H1 (cell line): ENCODE measurements around the gene DAPK1. TPM values are rescaled to one million over a fixed set of nuclear protein-coding genes. Genes with fewer than 3 reads are reported as not detected.

Experiments used
- CTCF ChIA-PET: fragments of 300-600 bp; sonication (Branson Sonifier 250); formaldehyde crosslinking; loops from one replicate; lab custom pipeline; 2021; ENCODE audit not compliant: partially characterized antibody; lab: Charles Lee
- POLR2A ChIA-PET: fragments of 300-600 bp; sonication (Branson Sonifier 250); formaldehyde crosslinking; loops from one replicate; lab custom pipeline; 2021; ENCODE audit warnings: inconsistent platforms; ENCODE audit not compliant: partially characterized antibody; lab: Charles Lee
- DNase-seq, 2 experiments: peaks; one replicate each; pipeline versions ENCODE4 v3.0.0 to v3.0.0-alpha.2; 2010 to 2022; ENCODE audit warnings: low spot score in 2 of 2, low read depth in 1 of 2, mixed read lengths in 1 of 2
- FAIRE-seq: peaks from 2 replicates; lab custom pipeline; 2011; peaks lifted over from hg19 to GRCh38; lab: Jason Lieb, UNC
- H2AFZ ChIP-seq: 2 replicates; pipeline ENCODE4 v1.8.1; 2012; ENCODE audit warnings: low read length, inconsistent platforms
- H2AK5ac ChIP-seq: 2 replicates; pipeline ENCODE4 v1.6.1; 2013; ENCODE audit warnings: low read depth, low read length
- H2BK120ac ChIP-seq: replicated peaks from 2 replicates; pipeline ENCODE3; 2013; ENCODE audit warnings: low read depth, low read length, inconsistent platforms
- H2BK12ac ChIP-seq: 2 replicates; pipeline ENCODE4 v1.6.1; 2013; ENCODE audit warnings: low read depth, low read length
- H2BK15ac ChIP-seq: 2 replicates; pipeline ENCODE4 v1.6.1; 2013; ENCODE audit warnings: low read length
- H2BK20ac ChIP-seq: 2 replicates; pipeline ENCODE4 v1.6.1; 2013; ENCODE audit warnings: low read length
- H2BK5ac ChIP-seq: 2 replicates; pipeline ENCODE4 v1.6.1; 2013; ENCODE audit warnings: low read depth, low read length
- H3K14ac ChIP-seq: 2 replicates; pipeline ENCODE4 v1.6.1; 2013; ENCODE audit warnings: inconsistent platforms; ENCODE audit not compliant: insufficient read length
- H3K18ac ChIP-seq: 2 replicates; pipeline ENCODE4 v1.6.1; 2013; ENCODE audit warnings: low read length; ENCODE audit errors: extremely low read depth
- H3K23ac ChIP-seq: 2 replicates; pipeline ENCODE4 v1.6.1; 2013; ENCODE audit warnings: inconsistent platforms; ENCODE audit not compliant: insufficient read length
- H3K23me2 ChIP-seq: 2 replicates; pipeline ENCODE4 v1.6.1; 2013; ENCODE audit warnings: low read depth, low read length
- H3K27ac ChIP-seq: 2 replicates; pipeline ENCODE4 v1.6.1; 2011; ENCODE audit warnings: low read depth, low read length, inconsistent platforms
- H3K27me3 ChIP-seq, 4 experiments: replicated peaks in 1 of 4; 1 replicate in 1 of 4; 2 replicates in 3 of 4; pipeline versions ENCODE4 v1.6.1 to v1.8.1; 2011 to 2013; ENCODE audit warnings: low read length in 3 of 4, mild to moderate bottlenecking in 3 of 4, inconsistent platforms in 2 of 4, mixed read lengths in 2 of 4, moderate library complexity in 1 of 4; ENCODE audit not compliant: control insufficient read depth in 3 of 4, insufficient read depth in 3 of 4; ENCODE audit errors: extremely low read depth in 1 of 4
- H3K36me3 ChIP-seq, 4 experiments: 2 replicates each; pipeline versions ENCODE4 v1.6.1 to v1.8.1; 2011 to 2013; ENCODE audit warnings: mild to moderate bottlenecking in 4 of 4, low read length in 3 of 4, moderate library complexity in 2 of 4, control low read depth in 1 of 4, inconsistent platforms in 1 of 4; ENCODE audit not compliant: insufficient read depth in 4 of 4, control insufficient read depth in 2 of 4
- H3K4ac ChIP-seq: replicated peaks from 2 replicates; pipeline ENCODE3; 2013; ENCODE audit warnings: low read length, low read depth, mixed read lengths, inconsistent platforms; ENCODE audit not compliant: insufficient read length
- H3K4me1 ChIP-seq, 4 experiments: replicated peaks in 1 of 4; 1 replicate in 1 of 4; 2 replicates in 3 of 4; pipeline versions ENCODE4 v1.6.1 to v1.8.1; 2011 to 2013; ENCODE audit warnings: low read length in 3 of 4, inconsistent platforms in 2 of 4, mixed read lengths in 1 of 4; ENCODE audit not compliant: insufficient read depth in 4 of 4, control insufficient read depth in 3 of 4
- H3K4me2 ChIP-seq, 2 experiments: 2 replicates each; pipeline versions ENCODE4 v1.6.1 to v1.8.1; 2011 to 2013; ENCODE audit warnings: low read depth in 2 of 2, low read length in 2 of 2, control low read depth in 1 of 2, inconsistent platforms in 1 of 2, mild to moderate bottlenecking in 1 of 2; ENCODE audit not compliant: insufficient read depth in 1 of 2
- H3K4me3 ChIP-seq, 4 experiments: fragments of 200-600, 300-600 bp in 1 of 4; sonication (generic), shearing (Covaris generic), sonication (Bioruptor Twin) in 1 of 4; 2 replicates each; pipeline versions ENCODE4 v1.5.1 to v1.8.1; 2011 to 2016; ENCODE audit warnings: low read length in 4 of 4, low read depth in 3 of 4, control low read depth in 2 of 4, inconsistent platforms in 2 of 4, mild to moderate bottlenecking in 2 of 4, mixed read lengths in 1 of 4, moderate library complexity in 1 of 4; ENCODE audit not compliant: insufficient read depth in 2 of 4; ENCODE audit errors: extremely low read depth in 1 of 4
- H3K56ac ChIP-seq: replicated peaks from 2 replicates; pipeline ENCODE3; 2013; ENCODE audit warnings: low read depth, mild to moderate bottlenecking, mixed read lengths, low read length, inconsistent platforms; ENCODE audit not compliant: insufficient read length
- H3K79me1 ChIP-seq: 2 replicates; pipeline ENCODE4 v1.6.1; 2013; ENCODE audit warnings: low read depth, low read length, control low read depth
- H3K79me2 ChIP-seq, 2 experiments: 2 replicates each; pipeline versions ENCODE4 v1.6.1 to v1.8.1; 2012 to 2013; ENCODE audit warnings: low read length in 2 of 2, mild to moderate bottlenecking in 2 of 2, inconsistent platforms in 1 of 2; ENCODE audit not compliant: insufficient read depth in 2 of 2, control insufficient read depth in 1 of 2
- H3K9ac ChIP-seq, 4 experiments: replicated peaks in 1 of 4; 1 replicate in 1 of 4; 2 replicates in 3 of 4; pipeline versions ENCODE4 v1.6.1 to v1.8.1; 2011 to 2013; ENCODE audit warnings: low read depth in 3 of 4, low read length in 3 of 4, control low read depth in 2 of 4, mild to moderate bottlenecking in 2 of 4, moderate library complexity in 2 of 4, inconsistent platforms in 1 of 4; ENCODE audit errors: extremely low read depth in 1 of 4
- H3K9me3 ChIP-seq, 2 experiments: 2 replicates each; pipeline versions ENCODE4 v1.6.1 to v1.8.1; 2012 to 2013; ENCODE audit warnings: mild to moderate bottlenecking in 2 of 2, moderate library complexity in 2 of 2, control low read depth in 1 of 2, inconsistent platforms in 1 of 2, low read depth in 1 of 2, low read length in 1 of 2, mixed read lengths in 1 of 2; ENCODE audit not compliant: insufficient read depth in 2 of 2
- H4K20me1 ChIP-seq, 2 experiments: replicated peaks in 1 of 2; 2 replicates each; pipeline versions ENCODE3 to v1.8.1; 2011 to 2013; ENCODE audit warnings: inconsistent platforms in 2 of 2, low read length in 2 of 2, mild to moderate bottlenecking in 1 of 2; ENCODE audit not compliant: insufficient read depth in 2 of 2, control insufficient read depth in 1 of 2
- H4K5ac ChIP-seq: 2 replicates; pipeline ENCODE4 v1.6.1; 2013; ENCODE audit warnings: low read length, low read depth, mixed read lengths, inconsistent platforms; ENCODE audit not compliant: insufficient read length
- H4K8ac ChIP-seq: 2 replicates; pipeline ENCODE4 v1.8.0; 2013; ENCODE audit warnings: mild to moderate bottlenecking, moderate library complexity, low read length, inconsistent platforms; ENCODE audit not compliant: insufficient read depth; ENCODE audit errors: extremely low read depth
- H4K91ac ChIP-seq: replicated peaks from 2 replicates; pipeline ENCODE3; 2013; ENCODE audit warnings: low read length, mixed read lengths, inconsistent platforms; ENCODE audit not compliant: insufficient read length
- EGR1 ChIP-seq: IDR thresholded peaks from 2 replicates; pipeline ENCODE4 v1.6.1; 2011; ENCODE audit warnings: low read depth, low read length, borderline replicate concordance
- JUN ChIP-seq: IDR thresholded peaks from 2 replicates; pipeline ENCODE4 v1.6.1; 2011; ENCODE audit warnings: low read depth, mild to moderate bottlenecking, improper control_type of control experiment, low read length
- YY1 ChIP-seq: IDR thresholded peaks from 2 replicates; pipeline ENCODE4 v1.6.1; 2011; ENCODE audit warnings: low read depth, mild to moderate bottlenecking, low read length
- ZNF274 ChIP-seq: IDR thresholded peaks from 2 replicates; pipeline ENCODE4 v1.7.0; 2012; ENCODE audit warnings: low read length, borderline replicate concordance; ENCODE audit errors: extremely low read depth
- polyA plus RNA-seq, 7 experiments: library from polyadenylated mRNA; depleted of rRNA in 3 of 7; stranded (reverse) in 5 of 7; unstranded in 2 of 7; fragments of >200 nt in 5 of 7; fragments of 200-250 nt in 2 of 7; gene quantifications; 1 replicate in 5 of 7; 2 replicates in 1 of 7; 4 replicates in 1 of 7; pipeline versions ENCODE4 v1.2.1 to v1.2.3, GENCODE V29; 2011 to 2013; ENCODE audit warnings: missing spikeins in 2 of 7, mixed read lengths in 2 of 7
- total RNA-seq: library from RNA; stranded (reverse); fragmentation: NEBNext Ultra II Directional; extraction: Animal tissue kit (Norgen Biotek cat#: 25700); gene quantifications from 2 replicates; pipeline ENCODE4 v1.2.1, GENCODE V29; 2021

The DAPK1 gene
- total and polyA plus RNA-seq, 2 of the 8 experiments (the other 6 are each of a cell fraction or from before 2014, with no cell fraction given), result 62.4 to 131 TPM

GRCh38 chr9:87490225-87490624, 7.4 kb upstream of the DAPK1 start:
- no peak overlapping the region for H4K5ac ChIP-seq
- DNase-seq (no peak), FAIRE-seq (no peak)
- H2BK20ac ChIP-seq, result no peak overlapping the region
- H4K20me1 ChIP-seq, result no peaks in the 10 kb centered on the region
- H3K4me3 ChIP-seq, result no peak overlapping the region
- H2BK120ac ChIP-seq, result no peak overlapping the region
- no peaks in the 10 kb centered on the region; a peak in 1 of 7 replicates for H3K27me3 ChIP-seq
- no peak overlapping the region for H3K9ac ChIP-seq
- ChIA-PET POLR2A (interaction anchor here (0.7 kb wide), 1 partner anchor 9 kb away, joined by 3 read pairs; no protein-coding TSS in a partner anchor), CTCF (no interaction called here)
- no peak overlapping the region for H2BK5ac ChIP-seq
- H3K27ac ChIP-seq, result no peak overlapping the region
- no peak overlapping the region for H3K4me2 ChIP-seq
- no peak overlapping the region for H2AK5ac ChIP-seq
- H4K91ac ChIP-seq, result no peak overlapping the region
- no peak overlapping the region for H3K56ac ChIP-seq
- H3K23me2 ChIP-seq, result no peaks in the 10 kb centered on the region
- H3K4me1 ChIP-seq, result peaks cover 0 to 4% (median 2%) of the 10 kb centered on the region in 4 experiments; a peak in 5 of 7 replicates
- no peak overlapping the region for H3K18ac ChIP-seq
- H3K36me3 ChIP-seq, result no peaks in the 10 kb centered on the region; a peak in 1 of 8 replicates
- H3K14ac ChIP-seq, result no peak overlapping the region
- no peak overlapping the region for H2BK15ac ChIP-seq
- TF ChIP-seq EGR1 (no peak), ZNF274 (no peak), JUN (no peak), YY1 (no peak)
- H3K79me2 ChIP-seq, result no peaks in the 10 kb centered on the region
- no peaks in the 10 kb centered on the region for H3K9me3 ChIP-seq
- no peak overlapping the region for H3K23ac ChIP-seq
- no peak overlapping the region for H4K8ac ChIP-seq
- no peak overlapping the region for H2BK12ac ChIP-seq
- no peak overlapping the region for H3K4ac ChIP-seq
- no peak overlapping the region for H2AFZ ChIP-seq
- H3K79me1 ChIP-seq, result no peaks in the 10 kb centered on the region
